SK-MEL-5 (cell line): ENCODE data around the gene POPDC2. TPM values are rescaled to one million over a fixed set of nuclear protein-coding genes. Genes with fewer than 3 reads are reported as not detected.

Source experiments
- DNase-seq: peaks from one replicate; pipeline ENCODE4 v3.0.0-alpha.2; 2016; ENCODE audit warnings: low read depth, low spot score
- in situ Hi-C: cut with HindIII; loops from 2 replicates; pipeline ENCODE4 v1.10.0; 2016; ENCODE audit warnings: low sequenced_read_pairs, high pct_unique_total_duplicates, low pct_unique_long_range_greater_than_20kb
- total RNA-seq: library from RNA; depleted of rRNA; stranded (reverse); fragments of >200 nt; shearing (Covaris generic); gene quantifications from 2 replicates; pipeline ENCODE4 v1.2.3, GENCODE V29; 2014

Gene POPDC2
- total RNA-seq, 1 experiment from 2014 or later = 0.08 TPM

DNA sequence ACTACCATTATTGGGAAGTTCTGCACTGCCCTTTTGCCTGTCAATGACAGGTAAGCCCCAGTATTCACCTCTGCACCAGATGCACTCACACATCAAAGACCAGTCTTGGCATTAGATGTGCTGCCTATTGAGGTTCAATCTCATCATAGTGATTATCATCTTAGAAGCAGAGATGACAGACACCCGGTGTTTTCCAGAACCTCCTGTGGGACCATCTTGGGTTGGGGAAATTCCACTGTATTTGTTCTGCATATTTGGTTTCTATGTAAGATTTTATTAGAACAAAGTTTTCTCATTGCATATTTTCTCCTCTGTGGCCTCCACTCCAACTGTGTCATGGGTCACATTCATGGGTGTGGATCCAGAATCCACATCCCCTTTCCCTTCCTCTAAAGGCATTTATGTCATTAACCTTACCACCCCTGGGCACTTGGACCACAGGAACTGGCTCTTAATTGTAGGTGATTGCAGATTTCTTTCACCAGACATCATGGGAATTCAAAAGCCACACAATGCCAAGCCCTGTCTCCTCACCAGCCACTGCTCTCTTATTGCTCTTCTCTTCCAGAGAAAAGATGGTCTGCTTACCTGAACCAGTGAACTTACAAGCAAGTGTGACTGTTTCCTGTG, 31.5 kb downstream of the POPDC2 start:
- peak; percentile 2 for DNase-seq
- in situ Hi-C loops = no loop called here

DNA sequence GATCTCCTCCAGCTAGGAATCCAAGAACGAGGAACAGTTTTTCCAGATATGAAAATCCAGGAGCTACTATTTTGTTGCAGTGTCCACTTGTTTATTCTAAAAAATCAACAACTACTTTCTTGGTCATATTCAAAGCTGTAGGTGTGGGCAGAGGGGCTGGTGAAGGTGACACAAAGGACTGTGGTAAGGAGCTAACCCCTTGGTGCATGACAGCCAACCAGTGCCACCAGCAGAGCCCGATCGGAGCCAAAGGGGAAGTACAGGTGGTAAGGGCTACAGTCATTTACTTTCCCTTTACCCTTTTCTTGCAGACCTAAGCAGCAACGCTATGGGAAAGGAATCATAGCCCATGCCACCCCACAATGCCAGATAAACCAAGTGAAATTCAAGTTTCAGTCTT, 32.0 kb downstream of the POPDC2 start:
- in situ Hi-C loops = no loop called here
- DNase-seq = no peak

GRCh38 chr3:119627461-119627860, 32.9 kb downstream of the POPDC2 start:
- in situ Hi-C loops = no loop called here
- no peak for DNase-seq

GRCh38 chr3:119626196-119626595, 34.2 kb downstream of the POPDC2 start:
- in situ Hi-C loops = no loop called here

GRCh38 chr3:119625451-119626153, 34.8 kb downstream of the POPDC2 start:
- in situ Hi-C loops = no loop called here
- DNase-seq = no peak

More at GRCh38 chr3:119626196-119626595, 34.2 kb downstream of the POPDC2 start:
- no peak for DNase-seq

- no peak for DNase-seq
- in situ Hi-C loops = no loop called here
Measured at GRCh38 chr3:119624002-119624720, 36.2 kb downstream of the POPDC2 start.

DNA sequence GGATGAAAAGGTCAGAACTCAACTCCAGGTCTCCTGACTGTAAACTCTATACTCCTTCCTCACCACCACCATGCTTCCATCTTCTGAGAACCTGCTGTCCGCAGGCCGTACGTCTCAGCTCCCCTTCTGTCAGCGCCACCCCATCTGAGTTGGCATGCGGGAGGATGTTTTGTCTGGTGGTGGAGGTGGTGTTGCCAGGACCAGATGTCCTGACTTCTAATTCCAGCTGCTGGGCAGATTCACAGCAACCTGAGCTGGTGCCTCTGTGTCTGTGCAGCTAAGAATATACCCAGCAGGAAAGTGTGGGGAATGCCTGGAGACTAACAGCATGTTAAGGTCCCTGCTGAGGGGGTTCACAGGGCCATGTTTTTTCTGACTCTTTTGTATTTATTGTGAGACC, 39.5 kb downstream of the POPDC2 start:
- DNase-seq = no peak
- in situ Hi-C loops = no loop called here

DNA sequence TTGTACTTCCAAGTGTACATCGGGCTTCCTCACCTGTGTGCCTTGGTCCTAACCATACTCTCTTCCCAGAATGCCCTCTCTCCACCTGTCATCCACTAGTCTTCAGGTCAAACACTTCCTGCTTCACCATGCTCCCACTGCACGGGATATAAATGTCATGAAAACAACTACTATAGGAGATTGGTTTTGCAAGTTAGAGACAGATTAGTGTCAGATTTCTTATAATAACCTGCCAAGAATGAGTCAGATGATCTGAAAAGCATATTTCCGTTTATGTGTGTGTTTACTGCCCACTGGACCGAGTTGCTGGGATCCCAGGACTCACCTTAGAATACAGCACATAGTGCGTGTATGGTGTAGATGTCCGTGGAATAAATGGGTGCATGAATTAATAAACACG, 41.3 kb downstream of the POPDC2 start:
- in situ Hi-C loops = no loop called here
- no peak for DNase-seq

DNA sequence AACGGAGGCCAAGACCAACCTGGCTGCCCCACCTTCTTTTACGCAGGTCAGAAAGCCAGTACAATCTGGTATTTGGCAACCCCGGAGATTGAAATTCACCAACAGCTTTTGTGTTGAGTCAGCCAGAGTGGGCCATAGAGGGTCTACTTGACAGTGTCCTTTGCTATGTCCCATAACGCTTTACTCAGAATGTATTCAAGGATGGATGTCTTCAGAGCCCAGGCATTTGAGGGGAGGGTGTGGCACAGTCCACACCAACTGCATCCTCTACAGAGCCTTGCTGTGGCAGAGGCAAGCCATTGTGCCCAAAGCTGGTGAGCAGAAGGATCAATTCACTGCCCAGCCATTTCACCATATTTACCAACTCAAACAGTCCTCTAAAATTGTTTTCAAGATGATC, 44.3 kb downstream of the POPDC2 start:
- no peak for DNase-seq
- in situ Hi-C loops = no loop called here

DNA sequence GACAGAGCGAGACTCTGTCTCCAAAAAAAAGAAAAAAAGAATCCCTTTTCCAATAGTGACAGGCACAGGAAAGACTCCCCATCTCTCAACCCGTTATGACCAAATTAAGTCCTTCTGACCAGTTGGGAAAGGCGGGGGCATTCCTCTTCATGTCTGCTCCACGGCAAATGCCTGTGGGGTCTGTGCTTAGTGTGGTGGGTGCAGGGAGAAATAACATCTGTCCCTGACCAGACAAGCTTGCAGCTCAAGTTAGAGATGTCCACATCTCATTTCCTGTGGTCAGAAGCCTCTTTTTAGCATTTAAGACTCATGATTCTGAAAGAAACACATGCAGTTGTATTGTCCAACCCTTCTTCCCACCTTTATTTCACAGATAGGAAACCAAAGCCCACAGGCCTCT, 46.5 kb downstream of the POPDC2 start:
- DNase-seq = no peak
- in situ Hi-C loops = no loop called here

GRCh38 chr3:119613201-119613600, 47.2 kb downstream of the POPDC2 start:
- in situ Hi-C loops = no loop called here
- DNase-seq = no peak

DNA sequence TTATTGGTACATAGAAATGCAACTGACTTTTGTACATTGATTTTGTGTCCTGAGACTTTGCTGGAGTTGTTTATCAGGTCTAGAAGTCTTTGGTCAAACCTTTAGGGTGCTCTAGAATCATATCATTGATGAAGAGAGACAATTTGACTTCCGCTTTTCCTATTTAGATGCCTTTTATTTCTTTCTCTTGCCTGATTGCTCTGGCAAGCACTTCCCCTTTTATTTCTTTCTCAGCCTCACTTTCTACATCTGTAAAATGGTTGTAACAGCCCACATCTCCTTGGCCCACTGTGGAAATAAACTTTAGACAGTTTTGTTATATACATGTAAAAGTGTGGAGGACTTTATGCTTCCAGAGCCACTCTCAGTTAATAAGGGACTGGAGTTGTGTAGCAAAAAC, 48.7 kb downstream of the POPDC2 start:
- DNase-seq = no peak
- in situ Hi-C loops = no loop called here

- no peak for DNase-seq
- in situ Hi-C loops = no loop called here
Measured at GRCh38 chr3:119609301-119609700, 51.1 kb downstream of the POPDC2 start.

GRCh38 chr3:119608405-119609000, 51.9 kb downstream of the POPDC2 start:
- no peak for DNase-seq
- in situ Hi-C loops = no loop called here

- in situ Hi-C loops = no loop called here
- DNase-seq = no peak
Measured at GRCh38 chr3:119604878-119605277, 55.5 kb downstream of the POPDC2 start.

DNA sequence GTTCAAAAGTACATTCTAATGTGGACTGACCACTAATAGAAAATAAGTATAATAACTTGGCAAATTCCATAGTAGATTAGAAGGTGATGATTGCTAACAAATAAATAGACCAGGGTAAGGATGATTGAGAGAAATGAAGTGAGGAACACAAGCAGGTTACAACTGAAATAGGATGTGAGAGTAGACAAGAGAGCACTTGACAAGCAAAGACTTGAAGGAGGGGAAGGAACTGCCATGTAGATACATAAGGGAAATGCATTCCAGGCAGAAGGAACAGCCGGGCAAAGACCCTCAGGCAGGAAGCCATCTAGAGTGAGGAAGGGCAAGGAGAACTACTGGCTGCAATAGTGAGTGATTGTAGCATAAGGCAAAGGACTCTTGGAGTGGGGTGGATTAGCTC, 57.7 kb downstream of the POPDC2 start:
- DNase-seq = no peak
- in situ Hi-C loops = no loop called here

- in situ Hi-C loops = no loop called here
- no peak for DNase-seq
Measured at GRCh38 chr3:119601154-119601553, 59.2 kb downstream of the POPDC2 start.

GRCh38 chr3:119600732-119601131, 59.7 kb downstream of the POPDC2 start:
- DNase-seq = peak; percentile 54
- in situ Hi-C loops = no loop called here
